ENCODE results near the gene CCNL2.
"Not testable (repeated sequence)": the region's sequence is repeated elsewhere in the genome, so short reads cannot be mapped to it uniquely, and the experiment has no call there.

CCNL2 gene

GRCh38 chr1:1399872-1400575 lies 889 bp upstream of the CCNL2 start:
- DNase-seq, result peak in 3 of 4 experiments; percentile 16 to 36 (median 25)

GRCh38 chr1:1398677-1399186 lies 403 bp downstream of the CCNL2 start:
- peak; percentile 32 to 62 (median 51) for DNase-seq

GRCh38 chr1:1397839-1398523 lies 1.2 kb downstream of the CCNL2 start:
- DNase-seq, result peak in 3 of 4 experiments; percentile 15 to 34 (median 19)

- DNase-seq, result no peak
Measured at GRCh38 chr1:1395166-1395565, 4.0 kb downstream of the CCNL2 start.

GRCh38 chr1:1394116-1394515 lies 5.0 kb downstream of the CCNL2 start:
- no peak for DNase-seq

GRCh38 chr1:1393428-1393827 lies 5.7 kb downstream of the CCNL2 start:
- no peak for DNase-seq

- no peak for DNase-seq
Measured at GRCh38 chr1:1393014-1393413, 6.1 kb downstream of the CCNL2 start.

- DNase-seq, result peak in 1 of 4 experiments; percentile 15
Measured at GRCh38 chr1:1391225-1391624, 7.9 kb downstream of the CCNL2 start.

- DNase-seq, result no peak
Measured at GRCh38 chr1:1390675-1391074, 8.5 kb downstream of the CCNL2 start.

- DNase-seq, result no peak
Measured at GRCh38 chr1:1388078-1388472, 11.1 kb downstream of the CCNL2 start.

GRCh38 chr1:1387098-1388077 lies 11.7 kb downstream of the CCNL2 start:
- no peak for DNase-seq

GRCh38 chr1:1385931-1386330 lies 13.2 kb downstream of the CCNL2 start:
- DNase-seq, result no peak

- not testable (repeated sequence) for DNase-seq
Measured at GRCh38 chr1:1385339-1385738, 13.8 kb downstream of the CCNL2 start.

- no peak for DNase-seq
Measured at GRCh38 chr1:1381294-1381693, 17.8 kb downstream of the CCNL2 start.

GRCh38 chr1:1380860-1381259 lies 18.3 kb downstream of the CCNL2 start:
- no peak for DNase-seq

GRCh38 chr1:1377540-1378205 lies 21.5 kb downstream of the CCNL2 start:
- DNase-seq, result no peak

GRCh38 chr1:1376551-1377226 lies 22.4 kb downstream of the CCNL2 start:
- DNase-seq, result no peak

- peak; percentile 100 for DNase-seq
Measured at GRCh38 chr1:1374929-1375662, 24.0 kb downstream of the CCNL2 start, which contains the start of gene AURKAIP1. Gene AURKAIP1 (minus strand): TSS chr1:1375207. CDS start chr1:1374756, 451 bp downstream.

GRCh38 chr1:1374589-1374928 lies 24.6 kb downstream of the CCNL2 start:
- DNase-seq, result peak in 1 of 4 experiments; percentile 21

- DNase-seq, result no peak
Measured at GRCh38 chr1:1373815-1374588, 25.1 kb downstream of the CCNL2 start.

Data from suppressor macrophage (primary cell).